ENCODE results near the gene XRCC1.

GRCh38 chr19:43552616-43553015 lies 22.7 kb downstream of the XRCC1 start:
- no peak for TF ChIP-seq POLR2A (IDR thresholded peaks at IDR 0.05)
- no peak for TF ChIP-seq CTCF (IDR thresholded peaks at IDR 0.05)

All from heart left ventricle (tissue), 13 donors.